Fibroblast of skin of scalp (primary cell): ENCODE data around the gene POLR2J3.
"Not testable (repeated sequence)": the region's sequence is repeated elsewhere in the genome, so short reads cannot be mapped to it uniquely, and the experiment has no call there.

Experiments
- DNase-seq: peaks from one replicate; pipeline ENCODE4 v3.0.0-alpha.2; 2013

The POLR2J3 gene

DNA sequence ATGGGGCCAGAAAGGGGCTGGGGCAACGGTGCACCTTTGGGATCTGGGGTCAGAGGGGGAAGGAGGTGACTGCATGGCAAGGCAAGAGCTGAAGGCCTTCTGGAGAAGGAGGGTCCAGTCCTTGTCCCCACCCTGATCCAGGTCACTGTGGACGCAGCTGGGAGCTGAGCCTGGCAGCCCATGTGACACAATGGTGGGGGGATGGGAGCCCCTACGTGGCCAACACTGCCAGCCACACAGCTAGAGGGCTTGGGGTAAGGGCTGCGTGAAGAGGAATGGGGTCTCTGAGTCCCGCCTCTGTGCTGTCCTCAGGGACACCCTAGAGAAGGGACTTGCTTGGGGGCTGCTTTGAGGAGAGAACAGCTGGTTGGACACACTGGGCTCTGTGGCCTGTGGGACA is 9.3 kb upstream of the POLR2J3 start:
- not testable (repeated sequence) for DNase-seq

DNA sequence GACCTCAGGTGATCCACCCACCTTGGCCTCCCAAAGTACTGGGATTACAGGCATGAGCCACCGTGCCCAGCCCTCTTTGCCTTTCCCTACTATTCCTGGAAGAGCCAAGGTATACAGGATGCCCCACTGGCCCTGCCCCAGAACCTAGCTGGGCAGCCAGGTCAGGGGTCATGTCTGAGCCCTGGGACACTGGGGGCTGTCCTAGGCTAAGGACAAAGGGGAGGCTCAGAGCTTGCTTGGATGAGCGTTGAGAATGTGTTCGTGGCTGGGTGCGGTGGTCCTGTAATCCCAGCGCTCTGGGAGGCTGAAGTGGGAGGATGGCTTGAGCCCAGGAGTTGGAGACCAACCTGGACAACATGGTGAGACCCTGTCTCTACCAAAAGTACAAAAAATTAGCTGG is 6.1 kb upstream of the POLR2J3 start:
- not testable (repeated sequence) for DNase-seq

DNA sequence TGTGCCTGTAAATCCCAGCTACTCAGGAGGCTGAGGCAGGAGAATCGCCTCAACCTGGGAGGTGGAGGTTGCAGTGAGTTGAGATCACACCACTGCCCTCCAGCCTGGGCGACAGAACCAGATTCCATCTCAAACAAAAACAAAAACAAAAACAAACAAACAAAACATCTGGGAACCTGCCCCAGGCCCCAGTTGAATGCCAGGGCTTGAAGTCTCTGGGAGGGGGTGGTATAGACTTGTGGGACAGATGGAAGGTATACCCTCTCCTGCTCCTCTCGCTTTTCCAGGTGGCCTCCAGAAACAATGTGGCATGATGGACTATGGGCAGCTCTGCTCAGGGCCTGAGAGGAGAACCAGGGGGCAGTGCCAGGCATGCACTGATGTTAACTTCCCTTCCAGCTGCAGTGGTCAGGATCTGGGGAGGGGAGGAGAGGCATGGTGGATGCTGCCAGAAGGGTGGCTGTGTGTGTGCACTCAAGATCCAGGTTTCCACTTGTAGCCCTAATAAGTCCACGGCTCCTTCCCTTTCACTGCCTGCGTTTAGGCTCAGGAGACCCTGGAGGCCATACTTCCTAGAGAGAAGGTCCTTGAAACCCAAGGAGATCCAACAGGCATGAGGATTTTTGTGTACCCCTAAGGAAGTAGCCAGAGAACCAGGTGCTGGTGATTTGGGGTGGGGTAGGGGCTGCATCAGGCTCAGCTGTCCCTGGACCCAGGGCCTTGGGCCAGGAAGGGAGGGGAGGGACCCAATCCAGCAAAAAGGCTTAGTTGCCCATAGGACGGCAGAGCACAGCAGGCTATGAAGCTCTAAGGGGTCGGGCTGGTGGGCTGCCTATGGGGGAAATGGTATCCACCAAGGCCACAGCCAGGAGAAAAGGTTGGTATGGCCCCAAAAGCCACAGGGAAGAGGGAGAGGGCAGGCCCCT is 5.2 kb upstream of the POLR2J3 start:
- not testable (repeated sequence) for DNase-seq

DNA sequence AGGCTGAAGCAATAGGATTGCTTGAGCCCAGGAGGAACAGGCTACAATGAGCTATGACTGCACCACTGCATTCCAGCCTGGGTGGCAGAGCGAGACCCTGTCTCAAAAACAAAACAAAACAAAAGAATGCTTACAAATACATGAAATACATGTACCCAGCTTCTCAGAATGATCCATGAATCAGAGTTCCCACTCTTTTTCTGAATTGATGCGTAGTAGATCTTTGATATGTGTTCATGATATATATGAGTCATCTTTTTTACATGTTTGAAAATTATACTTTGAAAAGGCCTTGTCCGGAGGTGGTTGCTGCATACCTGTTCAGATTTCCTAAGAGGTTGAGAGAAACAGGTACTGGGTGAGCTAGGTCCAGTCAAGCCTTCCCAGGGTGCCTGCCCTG is 4.0 kb upstream of the POLR2J3 start:
- DNase-seq: not testable (repeated sequence)

DNA sequence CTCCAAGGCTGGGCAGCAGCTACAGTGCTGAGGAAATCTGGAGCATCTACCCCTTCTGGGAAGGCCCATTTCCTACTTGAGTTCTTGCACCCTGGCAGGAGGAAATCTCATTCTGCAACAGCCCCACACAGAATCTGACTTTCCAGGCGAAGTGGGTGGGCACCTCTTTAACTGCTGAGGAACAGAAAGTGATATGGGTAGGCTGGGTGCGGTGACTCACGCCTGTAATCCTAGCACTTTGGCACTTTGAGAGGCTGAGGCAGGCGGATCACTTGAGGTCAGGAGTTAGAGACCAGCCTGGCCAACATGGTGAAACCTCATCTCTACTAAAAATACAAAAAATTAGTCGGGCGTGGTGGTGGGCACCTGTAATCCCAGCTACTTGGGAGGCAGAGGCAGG is 2.2 kb upstream of the POLR2J3 start:
- not testable (repeated sequence) for DNase-seq

DNA sequence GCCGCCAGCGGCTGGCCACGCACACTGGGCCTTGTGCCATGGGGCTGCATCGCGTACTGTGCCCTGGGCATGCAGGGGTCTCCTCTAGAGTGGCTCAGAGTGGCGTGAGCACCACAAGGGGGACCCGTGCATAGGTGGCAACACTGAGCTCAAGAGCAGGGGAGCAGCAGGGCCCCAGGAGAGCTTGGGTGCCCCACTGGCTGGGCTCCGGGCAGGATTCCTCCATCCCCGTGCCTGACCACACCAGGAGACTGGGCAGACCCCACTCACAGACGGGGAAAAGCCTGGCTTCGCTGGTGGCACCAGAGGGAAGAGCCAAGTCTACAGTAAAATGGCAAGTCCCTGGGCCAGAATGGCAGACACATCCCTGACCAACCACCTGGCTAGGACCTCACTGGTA is 3.8 kb downstream of the POLR2J3 start:
- DNase-seq: not testable (repeated sequence)

DNA sequence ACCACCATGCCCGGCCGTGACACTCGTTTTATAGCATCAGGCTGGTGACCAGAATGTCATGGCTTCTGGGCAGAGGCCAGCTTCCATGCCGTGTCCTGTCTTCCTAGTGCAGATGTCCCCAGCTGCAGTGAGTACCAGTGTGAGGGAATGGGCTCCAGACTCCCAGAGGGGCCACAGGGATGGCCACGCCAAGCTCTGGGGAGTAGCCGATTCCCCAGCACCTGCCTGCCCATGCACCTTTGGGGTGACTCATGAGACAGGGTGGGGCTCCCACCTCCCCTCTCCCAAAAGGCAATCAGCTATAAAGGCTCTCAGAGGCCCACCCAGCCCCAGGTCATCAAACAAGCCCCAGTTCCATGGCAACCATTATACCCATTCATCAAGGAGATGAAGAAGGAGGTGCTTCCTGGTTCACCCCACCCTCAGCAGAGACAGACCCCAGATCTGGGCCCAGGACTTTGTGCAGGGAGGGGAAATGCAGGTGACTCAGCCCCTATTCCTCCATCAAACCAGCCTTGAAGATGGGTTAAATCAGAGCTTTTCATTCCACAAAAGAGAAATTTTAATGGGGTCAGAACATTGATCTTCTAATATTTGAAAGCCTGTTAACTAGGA is 21.5 kb downstream of the POLR2J3 start, which contains the start of gene SPDYE2:
TSS of gene SPDYE2 (plus strand) at position 419 of the 615 bp plus-strand sequence. CDS start 2,030 bp downstream, outside the sequence.
- not testable (repeated sequence) for DNase-seq

DNA sequence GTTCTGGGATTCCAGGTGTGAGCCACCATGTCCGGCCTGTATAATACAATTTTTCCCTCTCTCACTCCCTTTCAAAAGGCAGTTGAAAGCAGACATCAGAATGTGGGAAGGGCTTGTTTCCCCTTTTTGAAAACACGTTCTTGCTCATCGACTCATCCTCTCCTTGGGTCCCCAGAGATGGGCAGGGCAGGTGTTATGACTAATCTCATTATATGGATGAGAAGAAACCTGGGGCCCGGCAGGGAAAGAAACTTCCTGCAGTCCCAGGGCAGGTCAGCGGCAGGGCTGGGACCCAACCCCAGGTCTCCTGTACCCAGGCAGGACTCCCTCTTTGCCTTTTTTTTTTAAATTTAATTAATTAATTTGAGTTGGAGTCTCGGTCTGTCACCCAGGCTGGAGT is 26.0 kb downstream of the POLR2J3 start:
- DNase-seq: not testable (repeated sequence)

DNA sequence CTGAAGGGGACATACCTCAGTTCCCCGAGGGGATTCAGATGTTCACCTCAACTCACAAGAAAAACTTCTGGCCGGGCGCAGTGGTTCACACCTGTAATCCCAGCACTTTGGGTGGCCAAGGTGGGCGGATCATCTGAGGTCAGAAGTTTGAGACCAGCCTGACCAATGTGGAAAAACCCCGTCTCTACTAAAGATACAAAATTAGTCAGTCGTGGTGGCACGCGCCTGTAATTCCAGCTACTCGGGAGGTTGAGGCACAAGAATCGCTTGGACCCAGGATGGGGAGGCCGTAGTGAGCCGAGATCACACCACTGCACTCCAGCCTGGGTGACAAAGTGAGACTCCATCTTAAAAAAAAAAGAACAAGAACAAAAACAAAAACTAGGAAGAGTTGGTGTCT is 27.1 kb downstream of the POLR2J3 start:
- DNase-seq: not testable (repeated sequence)

DNA sequence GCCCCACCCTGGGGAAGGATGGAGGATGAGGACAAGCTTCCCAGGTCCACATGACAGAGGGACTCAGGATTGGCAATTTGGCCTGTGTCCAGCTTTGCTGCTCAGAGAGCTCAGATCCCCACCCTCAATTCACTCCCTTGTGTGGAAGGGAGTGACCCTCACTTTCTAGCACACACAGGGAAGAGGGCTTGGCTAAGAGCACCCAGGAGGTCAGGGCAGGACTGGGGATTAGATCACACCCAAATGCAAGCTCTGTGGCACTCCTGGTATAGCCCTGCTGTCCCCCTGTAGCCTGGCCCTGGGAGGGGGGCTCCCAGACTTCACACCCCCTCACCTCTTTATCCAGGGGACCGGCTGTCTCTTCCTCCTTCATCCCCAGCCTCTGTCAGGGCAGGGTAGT is 28.0 kb downstream of the POLR2J3 start:
- not testable (repeated sequence) for DNase-seq

DNA sequence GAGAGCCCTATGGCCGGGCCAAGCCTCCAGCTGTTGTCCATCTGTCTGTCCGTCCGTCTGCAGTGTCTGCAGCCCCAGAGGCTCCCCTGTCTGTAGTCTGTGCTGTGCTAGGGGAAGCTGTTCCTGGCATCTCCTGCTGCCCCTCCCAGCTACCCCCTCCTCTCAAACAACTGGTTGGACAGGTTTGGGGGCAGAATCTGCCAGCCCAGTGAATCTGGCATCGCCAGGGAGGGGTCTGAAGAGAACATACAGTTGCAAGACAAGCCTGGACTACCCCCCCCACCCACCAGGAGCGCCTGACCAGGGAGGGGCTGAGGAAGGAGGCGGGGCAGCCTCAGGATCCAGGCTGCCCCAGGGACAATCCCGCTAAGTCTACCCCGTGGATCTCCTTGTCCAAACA is 28.8 kb downstream of the POLR2J3 start, which contains the start of gene UPK3BL2:
TSS of gene UPK3BL2 (minus strand) at position 101 of the 400 bp plus-strand sequence. CDS start at position 41, 60 bp downstream.
- not testable (repeated sequence) for DNase-seq

DNA sequence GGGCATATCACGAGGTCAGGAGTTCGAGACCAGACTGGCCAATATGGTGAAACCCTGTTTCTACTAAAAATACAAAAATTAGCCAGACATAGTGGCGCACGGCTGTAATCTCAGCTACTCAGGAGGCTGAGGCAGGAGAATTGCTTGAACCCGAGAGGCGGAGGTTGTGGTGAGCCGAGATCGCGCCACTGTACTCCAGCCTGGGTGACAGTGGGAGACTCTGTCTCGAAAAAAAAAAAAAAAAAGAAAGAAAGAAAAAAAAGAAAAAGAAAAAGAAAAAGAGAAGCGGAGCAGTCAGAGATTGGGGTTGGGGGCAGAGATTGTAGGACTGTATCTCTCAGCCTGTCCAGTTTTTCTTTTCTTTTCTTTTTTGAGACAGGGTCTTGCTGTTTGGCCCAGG is 29.6 kb downstream of the POLR2J3 start:
- DNase-seq: not testable (repeated sequence)

DNA sequence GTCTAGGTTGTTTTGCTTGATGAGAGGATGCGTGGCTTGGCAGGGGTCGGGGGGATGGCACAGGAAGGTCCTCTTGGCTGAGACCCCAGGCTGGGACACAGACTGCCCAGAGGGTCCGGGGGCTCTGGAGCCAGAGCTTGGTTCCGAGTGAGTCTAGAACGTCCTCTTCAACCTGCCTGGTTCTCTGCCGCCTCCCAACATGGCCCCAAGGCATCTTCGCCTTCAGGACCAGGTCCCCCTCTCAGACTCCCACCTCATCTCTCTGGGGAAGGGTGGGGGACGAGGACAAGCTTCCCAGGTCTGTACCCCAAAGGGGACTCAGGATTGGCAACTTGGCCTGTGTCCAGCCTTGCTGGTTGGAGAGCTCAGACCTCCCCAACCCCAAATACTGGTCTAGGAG is 30.3 kb downstream of the POLR2J3 start:
- DNase-seq: not testable (repeated sequence)

DNA sequence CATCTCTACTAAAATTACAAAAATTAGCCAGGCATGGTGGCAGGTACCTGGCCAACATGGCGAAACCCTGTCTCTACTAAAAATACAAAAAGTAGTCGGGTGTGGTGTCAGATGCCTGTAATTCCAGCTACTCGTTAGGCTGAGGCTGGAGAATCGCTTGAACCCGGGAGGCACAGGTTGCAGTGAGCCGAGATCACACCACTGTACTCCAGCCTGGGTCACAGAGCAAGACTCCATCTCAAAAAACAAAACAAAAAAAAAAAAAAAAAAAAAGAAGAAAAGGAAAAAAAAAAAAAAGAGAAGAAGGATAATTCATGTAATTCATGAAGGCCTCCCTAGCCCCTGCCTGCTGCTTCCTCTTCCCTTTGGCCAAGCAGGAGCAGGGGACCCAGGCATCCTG is 31.8 kb downstream of the POLR2J3 start:
- DNase-seq: not testable (repeated sequence)

DNA sequence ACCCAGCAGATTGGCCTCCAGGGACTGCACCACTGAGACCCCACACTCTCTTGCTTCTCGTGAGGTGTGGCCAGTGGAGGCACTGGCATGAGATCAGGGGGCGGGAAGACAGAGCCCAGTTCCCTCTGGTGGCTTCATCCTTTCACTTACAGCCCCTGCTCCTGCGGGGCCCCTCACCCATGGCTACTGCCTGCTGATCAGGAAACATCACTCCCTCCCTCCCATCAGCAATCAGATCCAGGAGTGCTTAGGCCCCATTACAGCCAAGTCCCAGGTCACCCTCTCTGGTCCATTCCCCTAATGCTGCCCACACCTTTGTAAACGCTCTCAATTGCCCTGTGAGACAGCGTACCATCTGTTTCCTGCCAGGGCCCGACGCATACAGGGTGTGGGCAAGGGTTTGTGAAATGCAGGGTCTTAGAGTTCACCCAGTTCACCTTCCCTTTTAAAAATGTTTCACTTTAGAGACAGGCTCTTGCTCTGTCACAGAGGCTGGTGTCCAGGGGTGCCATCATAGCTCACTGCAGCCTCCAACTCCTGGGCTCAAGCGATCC is 37.2 kb downstream of the POLR2J3 start:
- not testable (repeated sequence) for DNase-seq

DNA sequence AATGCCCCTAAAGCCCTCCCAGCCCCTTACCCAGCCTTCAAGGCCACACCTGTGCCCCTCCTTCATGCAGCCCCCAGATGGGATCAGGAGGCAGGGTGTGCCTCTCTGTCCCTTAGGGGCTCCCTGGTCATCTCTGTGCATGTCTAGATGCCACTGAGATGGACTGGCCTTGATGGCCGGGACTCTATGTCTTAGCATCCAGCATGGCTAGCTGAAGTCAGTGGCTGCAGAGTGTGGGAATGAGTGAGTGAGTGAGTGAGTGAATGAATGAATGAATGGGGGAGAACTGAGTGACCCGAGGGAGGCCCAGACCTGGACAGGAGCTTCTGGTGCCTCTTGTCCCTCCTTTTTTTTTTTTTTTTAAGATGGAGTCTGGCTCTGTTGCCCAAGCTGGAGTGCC is 40.3 kb downstream of the POLR2J3 start:
- DNase-seq: not testable (repeated sequence)

DNA sequence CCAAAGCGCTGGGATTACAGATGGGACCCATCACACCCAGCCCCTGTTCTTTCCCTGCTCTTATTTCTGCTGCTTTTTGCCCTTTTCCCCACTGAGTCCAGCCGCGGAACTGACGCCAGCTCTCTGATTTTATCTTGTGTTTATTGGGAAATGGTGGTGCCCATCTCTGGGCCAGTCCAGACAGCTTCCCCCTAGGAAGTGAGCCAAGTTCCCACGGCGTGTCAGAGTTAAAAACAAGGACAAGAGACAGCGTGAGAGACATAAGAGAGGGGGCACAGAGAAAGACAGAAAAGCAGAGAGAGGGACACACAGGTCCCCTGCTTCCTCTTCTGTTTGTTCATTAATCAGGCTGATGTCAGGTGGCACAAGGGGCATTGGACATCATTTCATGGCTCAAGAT is 40.8 kb downstream of the POLR2J3 start:
- DNase-seq: not testable (repeated sequence)

DNA sequence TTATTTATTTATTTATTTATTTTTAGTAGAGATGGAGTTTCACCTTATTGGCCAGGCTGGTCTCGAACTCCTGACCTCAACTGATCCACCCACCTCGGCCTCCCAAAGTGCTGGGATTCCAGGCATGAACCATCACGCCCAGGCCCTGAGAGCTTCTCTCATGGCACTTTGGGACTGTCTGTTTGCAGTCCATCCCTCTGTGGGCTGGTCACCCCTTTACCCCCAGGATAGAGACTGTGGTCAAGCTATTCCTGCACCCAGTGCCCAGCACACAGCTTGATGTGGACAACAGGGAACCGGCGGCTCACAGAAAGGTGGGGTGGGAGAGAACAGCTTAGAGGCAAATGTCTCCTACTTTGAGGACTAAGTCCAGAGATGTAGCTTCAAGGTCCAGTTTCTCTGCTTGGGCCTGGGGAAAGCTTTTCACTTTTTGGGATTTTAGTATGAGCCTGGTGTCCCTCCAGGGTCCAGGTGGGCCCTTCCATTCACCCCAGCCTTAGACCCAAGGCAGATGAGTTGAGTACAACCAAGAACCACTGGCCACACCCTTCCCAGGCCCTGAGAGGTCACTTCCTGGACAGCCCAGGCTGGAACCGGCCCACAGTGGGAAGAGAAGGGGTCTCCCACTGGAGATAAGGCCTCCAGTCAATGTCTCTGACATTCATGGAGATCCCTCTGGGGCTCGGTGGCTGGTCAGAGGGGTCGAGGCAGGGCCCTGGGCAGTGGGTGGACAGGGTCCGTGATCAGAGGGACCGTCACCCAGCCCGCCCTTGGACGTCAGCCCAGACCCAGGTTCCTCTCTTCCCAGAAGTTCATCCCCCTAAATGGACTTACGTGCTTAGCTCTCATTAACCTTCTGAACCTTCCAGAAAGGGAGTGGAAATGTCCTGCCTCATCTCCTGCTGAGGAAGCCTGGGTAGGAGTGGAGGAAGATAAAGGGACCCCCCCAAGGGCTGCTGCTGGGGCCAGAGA is 44.3 kb downstream of the POLR2J3 start:
- DNase-seq: not testable (repeated sequence)

DNA sequence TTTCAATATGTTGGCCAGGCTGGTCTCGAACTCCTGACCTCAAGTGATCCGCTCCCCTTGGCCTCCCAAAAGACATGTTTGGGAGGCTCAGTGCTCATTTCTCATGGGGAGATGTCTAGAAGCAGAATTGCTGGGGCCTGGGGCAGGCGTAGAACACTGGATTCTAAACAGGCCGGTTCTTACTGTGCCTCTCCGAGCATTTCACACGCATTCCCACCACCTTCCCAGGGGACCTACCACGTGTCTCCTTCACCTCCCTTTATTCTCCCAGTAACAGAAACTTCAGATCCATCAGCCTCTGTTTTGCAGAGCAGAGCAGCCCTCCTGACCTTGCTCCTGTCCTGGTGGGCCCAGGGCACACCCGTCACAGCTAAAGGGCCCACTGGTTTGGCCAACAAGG is 45.2 kb downstream of the POLR2J3 start:
- not testable (repeated sequence) for DNase-seq

DNA sequence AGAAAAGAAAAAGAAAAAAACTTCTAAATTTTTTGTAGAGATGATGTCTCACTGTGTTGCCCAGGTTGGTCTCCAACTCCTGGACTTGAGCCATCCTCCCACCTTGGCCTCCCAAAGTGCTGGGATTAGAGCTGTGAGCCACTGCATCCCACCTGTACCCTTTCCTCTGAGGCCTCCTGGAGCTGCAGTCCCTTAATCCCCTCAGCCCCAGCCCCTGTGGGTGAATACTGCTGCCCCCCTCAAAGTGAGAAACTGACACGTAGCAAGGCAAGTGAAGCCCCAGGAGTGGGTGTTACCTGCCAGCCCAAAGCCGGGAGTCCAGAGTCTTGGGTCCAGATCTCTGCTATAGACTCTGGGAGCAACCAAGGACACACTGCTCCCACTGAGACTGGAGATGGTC is 47.6 kb downstream of the POLR2J3 start:
- DNase-seq: not testable (repeated sequence)

DNA sequence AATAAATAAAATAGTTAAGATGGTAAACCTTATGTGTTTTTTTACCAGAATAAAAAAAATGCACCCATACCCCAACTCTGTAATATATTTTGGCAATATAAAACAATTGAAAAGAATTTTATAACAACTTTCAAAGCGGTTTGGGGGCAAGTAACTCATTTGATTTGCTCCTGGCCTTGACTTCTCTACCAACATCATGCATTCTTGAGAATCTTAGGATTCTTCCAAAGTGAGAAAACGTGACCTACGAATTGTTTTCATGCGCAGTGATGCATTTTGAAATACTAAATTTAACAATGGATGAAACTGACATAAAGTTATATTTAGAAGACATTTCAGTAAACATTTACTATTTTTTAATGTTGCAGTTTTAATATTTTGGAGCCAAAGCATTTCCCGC is 51.6 kb downstream of the POLR2J3 start:
- DNase-seq: not testable (repeated sequence)
